ENCODE results near the gene ORMDL3. TPM values are rescaled to one million over a fixed set of nuclear protein-coding genes. Genes with fewer than 3 reads are reported as not detected.
"Not testable (repeated sequence)": the region's sequence is repeated elsewhere in the genome, so short reads cannot be mapped to it uniquely, and the experiment has no call there.

The ORMDL3 gene
- total RNA-seq, 8 experiments from 2014 or later, result 35.8 to 101 (median 46.1) TPM

- 60 to 100% (median 85%) methylated on average over 1 to 5 of the region's 7 CpGs; no CpG with 5 or more reads in 2 of the 10 experiments for WGBS, 10 experiments
- Histone ChIP-seq H3K4me3 (no peak overlapping the region), H3K4me1 (replicated peaks in 1 of 2) (no peaks in the 10 kb centered on the region), H3K27ac (no peak overlapping the region)
- in situ Hi-C loops (cut with MboI; ENCODE audit: low pct_unique_long_range_greater_than_20kb in 2 of 9, low sequenced_read_pairs in 9 of 9, unreplicated experiment in 9 of 9), result no loop called here
- peak in 2 of 8 experiments; percentile 39 to 55 for ATAC-seq (replicated peaks in 6 of 8)
Observed at GRCh38 chr17:39916918-39917317, 10.5 kb downstream of the ORMDL3 start.

GRCh38 chr17:39915559-39915958, 11.8 kb downstream of the ORMDL3 start:
- 81 to 100% (median 100%) methylated on average over 1 to 4 of the region's 4 CpGs; no CpG with 5 or more reads in 3 of the 10 experiments for WGBS, 10 experiments
- Histone ChIP-seq H3K4me1 (replicated peaks in 1 of 2) (no peaks in the 10 kb centered on the region), H3K4me3 (no peak overlapping the region), H3K27ac (no peak overlapping the region)
- no peak for ATAC-seq (replicated peaks in 6 of 8)
- in situ Hi-C loops (cut with MboI; ENCODE audit: low pct_unique_long_range_greater_than_20kb in 2 of 9, low sequenced_read_pairs in 9 of 9, unreplicated experiment in 9 of 9), result no loop called here

- no peaks in the 10 kb centered on the region for H3K4me1 ChIP-seq (replicated peaks in 1 of 2)
- no peak for ATAC-seq (replicated peaks in 6 of 8)
- WGBS, 10 experiments, result 67 to 100% (median 83%) methylated on average over 1 to 3 of the region's 3 CpGs
- no peak overlapping the region for H3K4me3 ChIP-seq
- H3K27ac ChIP-seq, result no peak overlapping the region
- in situ Hi-C loops (cut with MboI; ENCODE audit: low pct_unique_long_range_greater_than_20kb in 2 of 9, low sequenced_read_pairs in 9 of 9, unreplicated experiment in 9 of 9), result no loop called here
Observed at GRCh38 chr17:39913989-39914388, 13.4 kb downstream of the ORMDL3 start.

GRCh38 chr17:39908789-39909352, 18.5 kb downstream of the ORMDL3 start:
- in situ Hi-C loops (cut with MboI; ENCODE audit: low pct_unique_long_range_greater_than_20kb in 2 of 9, low sequenced_read_pairs in 9 of 9, unreplicated experiment in 9 of 9), result no loop called here
- Histone ChIP-seq H3K4me1 (replicated peaks in 1 of 2) (no peaks in the 10 kb centered on the region), H3K27ac (no peak overlapping the region), H3K4me3 (no peak overlapping the region)
- WGBS, 10 experiments, result 73 to 100% (median 92%) methylated on average over 1 to 4 of the region's 6 CpGs; no CpG with 5 or more reads in 1 of the 10 experiments
- no peak for ATAC-seq (replicated peaks in 6 of 8)

- ATAC-seq (replicated peaks in 6 of 8), result no peak
- WGBS, 10 experiments, result 50 to 100% (median 67%) methylated on average over 1 to 3 of the region's 3 CpGs; no CpG with 5 or more reads in 3 of the 10 experiments
- H3K27ac ChIP-seq, result no peak overlapping the region
- no peak overlapping the region for H3K4me3 ChIP-seq
- in situ Hi-C loops (cut with MboI; ENCODE audit: low pct_unique_long_range_greater_than_20kb in 2 of 9, low sequenced_read_pairs in 9 of 9, unreplicated experiment in 9 of 9), result no loop called here
- H3K4me1 ChIP-seq (replicated peaks in 1 of 2), result no peaks in the 10 kb centered on the region
Observed at GRCh38 chr17:39904990-39905288, 22.5 kb downstream of the ORMDL3 start.

GRCh38 chr17:39903158-39903884, 24.1 kb downstream of the ORMDL3 start:
- ATAC-seq (replicated peaks in 6 of 8), result no peak
- in situ Hi-C loops (cut with MboI; ENCODE audit: low pct_unique_long_range_greater_than_20kb in 2 of 9, low sequenced_read_pairs in 9 of 9, unreplicated experiment in 9 of 9), result no loop called here
- no peak overlapping the region for H3K4me3 ChIP-seq
- no peaks in the 10 kb centered on the region for H3K4me1 ChIP-seq (replicated peaks in 1 of 2)
- WGBS, 10 experiments, result 64 to 100% (median 81%) methylated on average over 1 to 3 of the region's 4 CpGs; no CpG with 5 or more reads in 4 of the 10 experiments
- H3K27ac ChIP-seq, result no peak overlapping the region

- ATAC-seq (replicated peaks in 6 of 8); H3K4me1 ChIP-seq (replicated peaks in 1 of 2); H3K4me3 ChIP-seq; in situ Hi-C loops (cut with MboI; ENCODE audit: low pct_unique_long_range_greater_than_20kb in 2 of 9, low sequenced_read_pairs in 9 of 9, unreplicated experiment in 9 of 9); H3K27ac ChIP-seq: not testable (repeated sequence)
- 31 to 100% (median 100%) methylated on average over 1 to 2 of the region's 2 CpGs; no CpG with 5 or more reads in 3 of the 10 experiments for WGBS, 10 experiments
Observed at GRCh38 chr17:39902027-39902426, 25.4 kb downstream of the ORMDL3 start.

GRCh38 chr17:39899215-39899614, 28.2 kb downstream of the ORMDL3 start:
- in situ Hi-C loops (cut with MboI; ENCODE audit: low pct_unique_long_range_greater_than_20kb in 2 of 9, low sequenced_read_pairs in 9 of 9, unreplicated experiment in 9 of 9), result loop anchor here in 1 of 9 experiments (10.0 kb wide), 1 partner anchor 46 kb away; no protein-coding TSS in a partner anchor
- Histone ChIP-seq H3K4me1 (replicated peaks in 1 of 2) (no peaks in the 10 kb centered on the region), H3K27ac (no peak overlapping the region), H3K4me3 (no peak overlapping the region)
- ATAC-seq (replicated peaks in 6 of 8), result no peak

- no peak for ATAC-seq (replicated peaks in 6 of 8)
- 46 to 100% (median 81%) methylated on average over 2 to 4 of the region's 4 CpGs for WGBS, 10 experiments
- H3K4me3 ChIP-seq, result no peak overlapping the region
- H3K27ac ChIP-seq, result no peak overlapping the region
- in situ Hi-C loops (cut with MboI; ENCODE audit: low pct_unique_long_range_greater_than_20kb in 2 of 9, low sequenced_read_pairs in 9 of 9, unreplicated experiment in 9 of 9), result loop anchor here in 1 of 9 experiments (10.0 kb wide), 1 partner anchor 47 kb away; no protein-coding TSS in a partner anchor
- H3K4me1 ChIP-seq (replicated peaks in 1 of 2), result no peaks in the 10 kb centered on the region
Observed at GRCh38 chr17:39898088-39898487, 29.3 kb downstream of the ORMDL3 start.

- in situ Hi-C loops (cut with MboI; ENCODE audit: low pct_unique_long_range_greater_than_20kb in 2 of 9, low sequenced_read_pairs in 9 of 9, unreplicated experiment in 9 of 9), result loop anchor here in 1 of 9 experiments (10.0 kb wide), 1 partner anchor 50 kb away; no protein-coding TSS in a partner anchor
- Histone ChIP-seq H3K4me3 (no peak overlapping the region), H3K27ac (no peak overlapping the region), H3K4me1 (replicated peaks in 1 of 2) (no peaks in the 10 kb centered on the region)
- no peak for ATAC-seq (replicated peaks in 6 of 8)
- 13 to 80% (median 57%) methylated on average over 1 to 3 of the region's 3 CpGs for whole genome bisulfite sequencing, 10 experiments
Observed at GRCh38 chr17:39894681-39895376, 32.6 kb downstream of the ORMDL3 start.

- Histone ChIP-seq H3K4me1 (replicated peaks in 1 of 2) (no peaks in the 10 kb centered on the region), H3K27ac (no peak overlapping the region), H3K4me3 (no peak overlapping the region)
- in situ Hi-C loops (cut with MboI; ENCODE audit: low pct_unique_long_range_greater_than_20kb in 2 of 9, low sequenced_read_pairs in 9 of 9, unreplicated experiment in 9 of 9), result no loop called here
- 0 to 66% (median 42%) methylated on average over 1 to 2 of the region's 2 CpGs; no CpG with 5 or more reads in 2 of the 10 experiments for WGBS, 10 experiments
- ATAC-seq (replicated peaks in 6 of 8), result no peak
Observed at GRCh38 chr17:39889200-39889599, 38.2 kb downstream of the ORMDL3 start.

GRCh38 chr17:39887078-39887477, 40.3 kb downstream of the ORMDL3 start:
- H3K27ac ChIP-seq, result no peak overlapping the region
- H3K4me1 ChIP-seq (replicated peaks in 1 of 2), result no peaks in the 10 kb centered on the region
- in situ Hi-C loops (cut with MboI; ENCODE audit: low pct_unique_long_range_greater_than_20kb in 2 of 9, low sequenced_read_pairs in 9 of 9, unreplicated experiment in 9 of 9), result no loop called here
- H3K4me3 ChIP-seq, result no peak overlapping the region
- no peak for ATAC-seq (replicated peaks in 6 of 8)

- WGBS, 10 experiments, result 0 to 100% (median 35%) methylated on average over 1 to 5 of the region's 5 CpGs; no CpG with 5 or more reads in 2 of the 10 experiments
- H3K27ac ChIP-seq, result not testable (repeated sequence)
Observed at GRCh38 chr17:39886102-39886501, 41.3 kb downstream of the ORMDL3 start.

More at GRCh38 chr17:39886102-39886501, 41.3 kb downstream of the ORMDL3 start:
- in situ Hi-C loops (cut with MboI; ENCODE audit: low pct_unique_long_range_greater_than_20kb in 2 of 9, low sequenced_read_pairs in 9 of 9, unreplicated experiment in 9 of 9); H3K4me1 ChIP-seq (replicated peaks in 1 of 2); ATAC-seq (replicated peaks in 6 of 8); H3K4me3 ChIP-seq: not testable (repeated sequence)
